ENCODE results near the gene MMUT. TPM values are rescaled to one million over a fixed set of nuclear protein-coding genes. Genes with fewer than 3 reads are reported as not detected.
"Not testable (repeated sequence)": the region's sequence is repeated elsewhere in the genome, so short reads cannot be mapped to it uniquely, and the experiment has no call there.

The MMUT gene
- total and polyA plus RNA-seq, 4 experiments from 2014 or later = 9.1 to 15.4 (median 14.0) TPM

- ChIA-PET CTCF (ENCODE audit: partially characterized antibody) (no interaction called here), POLR2A (ENCODE audit: partially characterized antibody) (no interaction called here)
- H3K9me3 ChIP-seq (ENCODE audit: control insufficient read depth in 1 of 2, low read length in 2 of 2) = no peaks in the 10 kb centered on the region
- no peaks in the 10 kb centered on the region for H3K36me3 Mint-ChIP-seq
- no peak overlapping the region for H3K27ac ChIP-seq (ENCODE audit: low read depth, low read length)
- no peak overlapping the region for H3K27ac Mint-ChIP-seq
- H3K4me3 ChIP-seq (ENCODE audit: low read length in 2 of 2) = no peak overlapping the region
- H3K4me1 ChIP-seq (ENCODE audit: insufficient read depth, low read length) = no peaks in the 10 kb centered on the region
- H3K4me1 Mint-ChIP-seq = no peaks in the 10 kb centered on the region
- no peaks in the 10 kb centered on the region for H3K27me3 ChIP-seq (ENCODE audit: insufficient read depth, low read length)
- no peak for DNase-seq
- no peaks in the 10 kb centered on the region for H3K36me3 ChIP-seq (ENCODE audit: insufficient read depth, low read length)
- H3K4me3 Mint-ChIP-seq = no peak overlapping the region
- intact Hi-C loops (cut with micrococcal nuclease) = no loop called here
- H3K9me3 Mint-ChIP-seq = peaks cover 0 to 2% (median 0%) of the 10 kb centered on the region in 8 donors
- H3K27me3 Mint-ChIP-seq = peaks cover 5% of the 10 kb centered on the region in 2 donors
Measured at GRCh38 chr6:49401063-49401462, 62.0 kb downstream of the MMUT start.

DNA sequence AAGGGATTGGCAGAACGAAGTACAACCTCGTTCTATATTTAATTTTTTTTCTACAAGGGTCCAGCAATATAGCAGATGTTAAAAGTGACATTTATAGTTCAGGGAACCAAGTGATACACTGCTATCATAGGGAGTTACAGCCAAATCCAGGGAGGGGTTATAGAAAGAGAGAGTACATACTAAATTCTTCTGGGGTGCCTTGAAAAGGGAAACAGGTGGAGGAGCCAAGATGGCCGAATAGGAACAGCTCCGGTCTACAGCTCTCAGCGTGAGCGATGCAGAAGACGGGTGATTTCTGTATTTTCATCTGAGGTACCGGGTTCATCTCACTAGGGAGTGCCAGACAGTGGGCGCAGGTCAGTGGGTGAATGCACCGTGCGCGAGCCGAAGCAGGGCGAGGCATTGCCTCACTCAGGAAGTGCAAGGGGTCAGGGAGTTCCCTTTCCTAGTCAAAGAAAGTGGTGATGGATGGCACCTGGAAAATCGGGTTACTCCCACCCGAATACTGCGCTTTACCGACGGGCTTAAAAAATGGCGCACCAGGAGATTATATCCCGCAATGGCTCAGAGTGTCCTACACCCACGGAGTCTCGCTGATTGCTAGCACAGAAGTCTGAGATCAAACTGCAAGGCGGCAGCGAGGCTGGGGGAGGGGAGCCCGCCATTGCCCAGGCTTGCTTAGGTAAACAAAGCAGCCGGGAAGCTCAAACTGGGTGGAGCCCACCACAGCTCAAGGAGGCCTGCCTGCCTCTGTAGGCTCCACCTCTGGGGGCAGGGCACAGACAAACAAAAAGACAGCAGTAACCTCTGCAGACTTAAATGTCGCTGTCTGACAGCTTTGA, 76.2 kb downstream of the MMUT start:
- DNase-seq; H3K27me3 Mint-ChIP-seq; H3K36me3 ChIP-seq (ENCODE audit: insufficient read depth, low read length); POLR2A ChIA-PET (ENCODE audit: partially characterized antibody); H3K4me1 ChIP-seq (ENCODE audit: insufficient read depth, low read length); H3K27ac ChIP-seq (ENCODE audit: low read depth, low read length); H3K27ac Mint-ChIP-seq; CTCF ChIA-PET (ENCODE audit: partially characterized antibody); H3K9me3 ChIP-seq (ENCODE audit: control insufficient read depth in 1 of 2, low read length in 2 of 2); H3K36me3 Mint-ChIP-seq; H3K27me3 ChIP-seq (ENCODE audit: insufficient read depth, low read length); H3K9me3 Mint-ChIP-seq; H3K4me1 Mint-ChIP-seq; H3K4me3 Mint-ChIP-seq; intact Hi-C loops (cut with micrococcal nuclease); H3K4me3 ChIP-seq (ENCODE audit: low read length in 2 of 2): not testable (repeated sequence)

GRCh38 chr6:49384904-49385303, 78.1 kb downstream of the MMUT start:
- H3K27ac ChIP-seq (ENCODE audit: low read depth, low read length) = no peak overlapping the region
- DNase-seq = no peak
- Mint-ChIP-seq H3K4me1 (no peaks in the 10 kb centered on the region), H3K27ac (no peak overlapping the region), H3K9me3 (peaks cover 0 to 5% (median 0%) of the 10 kb centered on the region in 8 donors), H3K36me3 (no peaks in the 10 kb centered on the region), H3K27me3 (peaks cover 0 to 2% of the 10 kb centered on the region in 2 donors), H3K4me3 (no peak overlapping the region)
- H3K36me3 ChIP-seq (ENCODE audit: insufficient read depth, low read length) = no peaks in the 10 kb centered on the region
- CTCF ChIA-PET (ENCODE audit: partially characterized antibody) = no interaction called here
- H3K4me3 ChIP-seq (ENCODE audit: low read length in 2 of 2) = no peak overlapping the region
- no peaks in the 10 kb centered on the region for H3K9me3 ChIP-seq (ENCODE audit: control insufficient read depth in 1 of 2, low read length in 2 of 2)
- H3K27me3 ChIP-seq (ENCODE audit: insufficient read depth, low read length) = no peaks in the 10 kb centered on the region
- POLR2A ChIA-PET (ENCODE audit: partially characterized antibody) = no interaction called here
- intact Hi-C loops (cut with micrococcal nuclease) = no loop called here
- H3K4me1 ChIP-seq (ENCODE audit: insufficient read depth, low read length) = no peaks in the 10 kb centered on the region

Other genes starting within 250 kb of the MMUT start
- 1 to 10 TPM; 5.2 to 5.8 TPM for gene CENPQ, start 117 bp upstream of the MMUT start, total RNA-seq
- 1 to 10 TPM; 4.3 to 5.6 TPM for gene CENPQ, start 117 bp upstream of the MMUT start, polyA plus RNA-seq
- gene GLYATL3, start 36.7 kb upstream of the MMUT start, total RNA-seq = not detected
- gene GLYATL3, start 36.7 kb upstream of the MMUT start, polyA plus RNA-seq = not detected
- gene C6orf141, start 87.4 kb upstream of the MMUT start, total RNA-seq = not detected
- gene C6orf141, start 87.4 kb upstream of the MMUT start, polyA plus RNA-seq = not detected
- not detected for gene RHAG, start 173.6 kb upstream of the MMUT start, total RNA-seq
- gene RHAG, start 173.6 kb upstream of the MMUT start, polyA plus RNA-seq = not detected

Measured in CD4-positive, alpha-beta memory T cell (primary cell).